NCI-H748 (cell line): ENCODE results near the gene SLC29A1.

Experiments
- DNase-seq: peaks from one replicate; lab custom pipeline; 2025; ENCODE audit not compliant: unreplicated experiment; lab: John Stamatoyannopoulos, UW

SLC29A1 gene

DNA sequence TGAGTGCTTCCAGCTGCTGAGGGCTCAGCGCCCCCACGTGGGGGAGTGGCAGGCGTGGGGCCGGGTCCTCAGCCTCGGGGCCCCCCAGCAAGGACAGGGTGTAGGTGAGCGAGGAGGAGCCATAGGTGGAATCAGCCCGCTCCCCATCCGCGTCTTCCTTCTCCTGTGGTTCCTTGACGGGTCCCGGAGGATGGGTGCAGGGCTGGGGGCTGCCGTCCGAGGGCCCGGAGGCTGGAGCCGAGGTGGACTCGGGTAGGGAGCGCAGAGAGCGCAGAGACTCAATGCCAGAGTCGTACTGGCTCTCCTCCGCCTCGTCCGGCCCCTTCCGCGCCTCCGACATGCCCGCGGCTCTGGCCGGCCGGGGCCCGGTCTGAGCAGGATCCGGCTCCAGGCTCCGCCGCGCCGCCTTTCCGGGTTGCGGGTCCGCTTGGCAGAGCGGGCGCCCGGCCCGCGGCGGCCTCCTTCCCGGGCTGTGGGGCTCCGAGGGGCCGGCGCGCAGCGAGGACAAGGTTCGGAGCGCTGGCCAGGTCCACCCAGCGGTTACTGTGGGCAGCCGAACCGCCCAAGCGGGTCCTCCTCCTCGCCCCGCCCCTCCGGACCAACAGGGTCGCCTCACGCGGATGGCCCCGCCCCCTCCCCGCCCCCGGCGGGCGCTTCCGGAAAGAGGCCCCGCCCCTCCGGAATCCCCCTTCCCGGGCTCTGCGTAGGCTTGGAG lies 41.8 kb downstream of the SLC29A1 start, which contains the start of gene NFKBIE:
NFKBIE (minus strand) TSS at position 545 of the 715 bp plus-strand sequence; CDS start at position 340, 205 bp downstream.
- DNase-seq: peak; percentile 93

- no peak for DNase-seq
Measured at GRCh38 chr6:44265722-44266233, 42.4 kb downstream of the SLC29A1 start.

DNA sequence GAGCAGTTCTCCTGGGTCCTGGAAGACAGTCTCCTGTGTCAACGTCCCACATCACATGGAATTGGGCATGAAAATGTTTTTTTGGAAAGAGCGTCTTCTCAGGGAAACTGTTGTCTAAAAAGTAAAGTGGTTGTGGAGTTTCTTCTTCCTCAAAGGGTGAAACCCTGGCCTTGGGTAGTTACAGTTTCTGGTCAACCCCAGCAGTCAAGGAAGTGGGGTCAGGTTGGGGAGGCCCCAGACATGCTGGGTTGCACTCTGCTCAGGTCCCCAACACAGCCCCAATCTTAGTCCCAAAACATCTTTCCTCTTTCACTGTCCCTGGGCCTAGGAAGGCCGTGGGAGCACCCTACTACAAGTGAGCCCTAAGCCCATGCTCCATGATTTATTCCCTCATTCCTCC lies 43.0 kb downstream of the SLC29A1 start:
- no peak for DNase-seq

GRCh38 chr6:44267252-44267651 lies 43.9 kb downstream of the SLC29A1 start:
- DNase-seq: no peak

- DNase-seq: peak; percentile 80
Measured at GRCh38 chr6:44268095-44268628, 44.8 kb downstream of the SLC29A1 start.

DNA sequence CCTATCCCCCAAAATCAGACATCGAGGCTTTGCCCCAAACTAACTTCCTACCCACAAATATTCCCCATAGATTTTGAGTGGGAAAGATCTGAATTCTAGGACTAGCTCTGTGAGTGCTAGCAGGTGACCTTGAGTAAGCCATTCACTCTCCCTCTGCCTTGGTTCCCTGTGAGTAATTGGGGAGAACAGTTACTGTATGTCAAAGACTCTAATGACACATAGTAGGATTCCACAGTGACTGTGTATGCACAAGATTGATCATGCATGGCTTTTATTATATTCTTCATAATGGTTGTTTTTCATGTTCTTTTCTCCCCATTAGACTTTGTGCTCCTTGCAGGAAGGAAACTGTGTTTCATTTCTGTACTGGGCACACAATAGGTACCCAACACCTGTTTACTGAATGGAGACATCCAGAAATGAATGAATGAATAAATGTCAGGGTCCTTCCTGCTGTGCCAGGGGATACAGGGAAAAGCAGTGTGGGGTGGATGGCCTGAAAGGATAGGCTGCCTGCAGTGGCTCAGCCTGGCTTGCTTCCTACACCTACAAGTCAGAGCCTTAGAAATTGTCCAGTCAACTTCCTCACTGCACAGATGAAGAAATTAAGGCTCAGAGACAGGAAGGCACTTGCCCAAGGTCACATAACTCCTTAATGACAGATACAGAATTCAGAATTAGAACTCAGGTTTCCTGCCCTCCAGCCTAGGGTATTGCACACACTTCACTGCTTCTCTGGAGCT lies 46.0 kb downstream of the SLC29A1 start:
- DNase-seq: no peak

DNA sequence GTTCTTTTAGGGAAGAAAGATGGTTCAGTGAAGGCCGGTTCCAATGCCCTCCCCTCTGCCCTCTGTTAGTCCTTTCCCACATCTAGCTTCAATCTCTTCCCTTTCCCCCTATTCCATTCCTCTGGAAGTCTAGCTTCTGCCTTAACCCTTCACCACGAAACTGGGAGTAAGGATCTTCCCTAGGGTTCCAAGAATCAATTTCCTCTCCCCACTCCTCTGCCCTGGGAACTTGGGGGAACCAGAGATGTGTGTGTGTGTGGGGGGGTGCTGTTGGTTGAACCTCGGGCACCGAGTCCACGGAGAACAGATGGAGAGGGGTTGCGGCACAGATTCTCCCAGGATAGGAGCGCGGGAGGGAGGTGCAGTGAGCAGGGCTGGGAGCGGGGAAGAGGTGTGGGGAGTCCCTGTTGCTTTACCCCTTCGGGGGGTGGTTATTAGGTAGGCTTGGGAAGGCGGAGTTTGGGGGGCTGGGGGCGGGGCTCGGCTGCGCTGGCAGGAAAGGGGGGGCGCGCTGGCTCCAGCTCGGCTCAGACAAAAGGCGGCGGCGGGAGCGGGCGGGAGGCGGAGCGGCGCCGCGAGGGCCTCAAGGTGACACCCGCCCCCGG lies 46.6 kb downstream of the SLC29A1 start, which contains the start of gene TMEM151B:
TMEM151B (plus strand) TSS at position 530 of the 605 bp plus-strand sequence. CDS start 293 bp downstream, outside the sequence.
- DNase-seq: peak; percentile 57

- peak; percentile 78 for DNase-seq
Measured at GRCh38 chr6:44270526-44271405, 47.4 kb downstream of the SLC29A1 start.

GRCh38 chr6:44271406-44271723 lies 48.0 kb downstream of the SLC29A1 start:
- DNase-seq: no peak

DNA sequence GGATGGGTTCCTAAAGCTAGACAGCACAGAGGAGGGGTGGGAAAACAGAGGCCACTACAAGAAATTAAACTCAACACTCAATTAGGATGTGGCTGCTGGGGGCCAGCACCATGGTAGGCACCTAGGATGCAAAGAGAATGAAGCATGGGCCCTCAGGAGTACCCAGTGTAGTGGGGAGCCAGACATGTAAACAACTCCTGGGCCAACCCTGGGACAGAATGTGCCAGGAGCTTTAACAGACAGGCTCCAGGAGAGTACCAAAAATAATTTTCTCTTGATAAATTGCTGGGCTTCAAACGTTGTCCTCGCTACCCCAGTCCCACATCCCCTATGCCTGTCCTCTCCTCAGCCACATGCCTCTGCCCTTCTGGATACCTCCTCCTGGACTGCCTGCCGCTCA lies 48.5 kb downstream of the SLC29A1 start:
- DNase-seq: no peak

DNA sequence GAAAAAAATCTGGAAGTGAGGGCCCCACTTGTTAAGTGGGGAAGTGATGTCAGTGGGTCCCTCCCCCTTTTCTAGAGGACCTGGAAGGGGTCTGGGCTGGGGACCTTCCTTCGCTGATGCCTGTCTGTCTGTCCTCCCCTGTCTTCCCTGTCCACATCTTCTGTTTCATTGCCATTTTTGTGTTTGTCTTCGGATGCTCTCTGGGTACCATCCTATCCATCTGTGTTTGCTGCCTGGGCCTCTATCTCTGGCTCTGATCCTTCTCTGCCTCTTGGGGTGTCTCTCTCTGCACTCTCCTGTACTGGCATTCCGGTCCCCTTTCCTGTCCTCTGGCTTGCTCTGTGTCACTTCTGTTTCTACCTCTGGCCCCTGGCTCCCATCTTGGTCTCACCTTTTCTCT lies 49.1 kb downstream of the SLC29A1 start:
- no peak for DNase-seq

DNA sequence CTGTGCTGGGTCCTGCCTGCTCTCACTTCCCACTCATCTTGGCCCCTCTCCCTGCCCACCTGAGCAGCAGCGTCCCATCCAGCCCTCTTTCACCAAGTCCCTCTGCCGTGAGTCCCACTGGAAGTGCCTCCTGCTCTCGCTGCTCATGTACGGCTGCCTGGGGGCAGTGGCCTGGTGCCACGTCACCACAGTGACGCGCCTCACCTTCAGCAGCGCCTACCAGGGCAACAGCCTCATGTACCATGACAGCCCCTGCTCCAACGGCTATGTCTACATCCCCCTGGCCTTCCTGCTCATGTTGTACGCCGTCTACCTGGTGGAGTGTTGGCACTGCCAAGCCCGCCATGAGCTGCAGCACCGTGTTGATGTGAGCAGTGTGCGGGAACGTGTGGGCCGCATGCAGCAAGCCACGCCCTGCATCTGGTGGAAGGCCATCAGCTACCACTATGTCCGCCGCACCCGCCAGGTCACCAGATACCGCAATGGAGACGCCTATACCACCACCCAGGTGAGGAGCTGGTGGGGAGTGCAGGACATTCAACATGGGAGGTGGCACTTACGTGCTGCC lies 49.7 kb downstream of the SLC29A1 start:
- no peak for DNase-seq

- DNase-seq: no peak
Measured at GRCh38 chr6:44273617-44274016, 50.2 kb downstream of the SLC29A1 start.

DNA sequence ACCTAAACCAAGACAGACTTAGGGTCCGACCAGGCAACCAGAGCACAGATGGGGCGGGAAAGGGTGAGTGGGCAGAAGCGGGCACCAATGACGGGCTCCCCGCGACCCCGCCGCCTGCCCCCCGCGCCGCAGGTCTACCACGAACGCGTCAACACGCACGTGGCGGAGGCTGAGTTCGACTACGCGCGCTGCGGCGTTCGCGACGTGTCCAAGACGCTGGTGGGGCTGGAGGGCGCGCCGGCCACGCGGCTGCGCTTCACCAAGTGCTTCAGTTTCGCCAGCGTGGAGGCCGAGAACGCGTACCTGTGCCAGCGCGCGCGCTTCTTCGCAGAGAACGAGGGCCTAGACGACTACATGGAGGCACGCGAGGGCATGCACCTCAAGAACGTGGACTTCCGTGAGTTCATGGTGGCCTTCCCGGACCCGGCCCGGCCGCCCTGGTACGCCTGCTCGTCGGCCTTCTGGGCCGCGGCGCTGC lies 51.9 kb downstream of the SLC29A1 start:
- DNase-seq: no peak

DNA sequence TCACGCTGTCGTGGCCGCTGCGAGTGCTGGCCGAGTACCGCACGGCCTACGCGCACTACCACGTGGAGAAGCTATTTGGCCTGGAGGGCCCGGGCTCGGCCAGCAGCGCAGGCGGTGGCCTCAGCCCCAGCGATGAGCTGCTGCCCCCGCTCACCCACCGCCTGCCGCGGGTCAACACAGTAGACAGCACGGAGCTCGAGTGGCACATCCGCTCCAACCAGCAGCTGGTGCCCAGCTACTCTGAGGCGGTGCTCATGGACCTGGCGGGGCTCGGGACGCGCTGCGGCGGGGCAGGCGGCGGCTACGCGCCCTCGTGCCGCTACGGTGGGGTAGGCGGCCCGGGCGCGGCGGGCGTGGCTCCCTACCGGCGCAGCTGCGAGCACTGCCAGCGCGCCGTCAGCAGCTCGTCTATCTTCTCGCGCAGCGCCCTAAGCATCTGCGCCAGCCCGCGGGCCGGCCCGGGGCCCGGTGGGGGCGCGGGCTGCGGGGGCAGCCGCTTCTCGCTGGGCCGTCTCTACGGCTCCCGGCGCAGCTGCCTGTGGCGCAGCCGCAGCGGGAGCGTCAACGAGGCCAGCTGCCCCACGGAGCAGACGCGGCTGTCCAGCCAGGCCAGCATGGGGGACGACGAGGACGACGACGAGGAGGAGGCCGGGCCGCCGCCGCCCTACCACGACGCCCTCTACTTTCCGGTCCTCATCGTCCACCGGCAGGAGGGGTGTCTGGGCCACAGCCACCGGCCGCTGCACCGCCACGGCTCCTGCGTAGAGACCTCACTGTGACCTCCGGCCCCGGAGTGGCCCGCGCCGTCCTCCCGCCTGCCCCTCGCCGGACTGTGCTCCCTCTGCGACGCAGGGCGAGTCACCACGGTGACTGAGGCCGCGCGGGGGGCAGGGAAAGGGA lies 52.6 kb downstream of the SLC29A1 start:
- DNase-seq: peak; percentile 64

DNA sequence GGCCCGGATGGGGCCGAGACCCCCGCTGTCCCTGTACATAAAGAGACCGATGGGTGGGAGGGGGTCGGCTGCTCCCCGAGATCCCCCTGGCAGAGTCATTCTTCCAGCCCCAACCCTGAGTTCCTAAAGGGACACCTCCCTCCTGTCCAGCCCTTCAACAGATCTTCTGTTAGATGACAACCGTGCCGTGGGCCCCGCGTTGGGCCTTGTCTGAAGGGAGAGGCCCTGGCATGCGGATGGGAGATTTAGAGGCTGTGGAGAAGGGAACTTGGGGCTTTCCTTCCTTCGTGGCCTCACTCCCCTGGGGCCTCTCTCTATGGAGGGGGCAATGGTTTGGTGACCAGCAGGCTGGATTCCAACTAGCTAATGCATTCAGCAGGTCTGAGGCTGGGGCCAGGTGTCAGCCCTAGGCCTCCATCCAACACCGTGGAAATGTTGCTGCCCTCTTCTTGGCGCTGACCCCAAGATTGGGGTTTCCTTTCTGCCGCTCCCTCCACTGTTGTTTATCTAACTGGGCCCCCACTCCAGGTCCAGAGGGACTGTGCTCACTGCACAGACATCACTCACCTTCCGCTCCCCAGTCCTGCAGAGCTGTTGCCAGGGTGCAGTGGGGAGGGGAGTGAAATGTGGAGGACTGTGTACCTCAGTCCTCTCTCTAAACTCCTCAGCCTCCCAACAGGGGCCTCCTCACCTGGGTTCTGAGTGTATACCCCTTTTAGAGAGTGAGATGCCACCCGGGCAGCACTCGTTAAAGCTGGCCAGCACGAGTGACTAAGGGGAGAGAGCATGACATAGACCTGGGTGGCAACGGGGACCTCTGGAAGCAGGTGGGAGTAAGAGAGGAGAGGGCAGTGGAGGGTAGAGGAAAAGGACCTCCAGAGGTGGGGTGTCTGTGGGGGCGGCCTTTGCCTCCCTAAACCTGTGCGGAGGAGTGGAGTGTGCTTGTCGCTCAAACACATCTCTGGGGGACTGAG lies 53.6 kb downstream of the SLC29A1 start:
- DNase-seq: no peak

DNA sequence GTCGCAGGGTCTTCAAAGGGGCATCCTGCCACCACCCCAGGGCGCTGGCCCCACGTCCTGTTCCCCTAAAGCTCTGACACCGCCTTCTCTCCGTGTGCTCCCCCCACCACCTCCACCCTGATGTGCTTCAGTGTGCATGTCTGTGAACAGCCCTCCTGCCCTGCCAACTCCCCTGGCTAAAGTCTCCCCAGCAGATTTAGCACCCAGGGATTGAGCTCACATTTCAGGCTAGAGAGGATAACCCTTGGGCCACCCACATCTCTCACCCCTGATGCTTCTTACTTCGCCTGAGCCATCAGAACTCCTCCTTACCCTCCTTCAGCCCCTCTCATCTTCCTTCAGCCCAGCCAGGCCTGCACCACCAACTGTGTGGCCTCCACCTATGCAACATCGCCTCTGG lies 54.4 kb downstream of the SLC29A1 start:
- DNase-seq: no peak

GRCh38 chr6:44278315-44278714 lies 54.9 kb downstream of the SLC29A1 start:
- no peak for DNase-seq
